ENCODE data around the gene IGF1R. TPM values are rescaled to one million over a fixed set of nuclear protein-coding genes. Genes with fewer than 3 reads are reported as not detected.

The IGF1R gene
- total RNA-seq, 1 experiment from 2014 or later, result 16.3 TPM

DNA sequence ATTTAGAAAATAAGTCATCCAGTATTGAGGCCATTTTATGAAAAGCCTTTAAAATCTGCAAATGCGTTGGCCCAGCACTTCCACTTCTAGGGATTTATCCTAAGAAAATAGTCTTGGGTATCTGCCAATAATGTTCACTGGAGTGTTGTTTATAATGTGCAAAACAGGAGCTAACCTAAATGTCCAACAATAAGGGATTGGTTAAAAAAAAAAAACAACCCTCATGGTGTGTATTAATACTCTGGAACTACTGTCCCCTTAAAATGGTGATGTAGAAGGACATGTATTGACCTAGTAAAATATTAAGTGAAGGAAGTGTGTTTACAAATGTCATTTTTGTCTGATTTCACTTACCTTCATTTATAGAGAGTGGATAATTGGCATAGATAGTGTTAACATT, 58.0 kb downstream of the IGF1R start:
- Histone ChIP-seq H3K4me3 (replicated peaks in 1 of 2; ENCODE audit: low read depth in 1 of 2, low read length in 2 of 2) (no peak overlapping the region), H3K4me1 (ENCODE audit: control insufficient read depth in 1 of 2, insufficient read depth in 2 of 2, low read length in 2 of 2) (no peaks in the 10 kb centered on the region), H3K4me2 (ENCODE audit: low read length) (no peak overlapping the region), H3K79me2 (ENCODE audit: insufficient read depth, low read length) (no peaks in the 10 kb centered on the region), H3K27ac (ENCODE audit: low read depth, low read length) (no peak overlapping the region), H3K27me3 (ENCODE audit: insufficient read depth, low read length) (no peaks in the 10 kb centered on the region), H3K36me3 (ENCODE audit: control insufficient read depth in 1 of 2, insufficient read depth in 2 of 2, low read length in 2 of 2) (no peaks in the 10 kb centered on the region), H4K20me1 (ENCODE audit: insufficient read depth) (no peaks in the 10 kb centered on the region), H2AFZ (ENCODE audit: low read depth, low read length, poor library complexity, severe bottlenecking) (no peak overlapping the region), H3K9me2 (ENCODE audit: insufficient read depth) (no peaks in the 10 kb centered on the region), H3K9me3 (ENCODE audit: control insufficient read depth in 1 of 2, insufficient read depth in 1 of 2, low read depth in 1 of 2, low read length in 2 of 2) (no peaks in the 10 kb centered on the region), H3K9ac (ENCODE audit: low read length) (no peak overlapping the region)
- intact Hi-C loops (cut with micrococcal nuclease), result no loop called here
- POLR2A ChIA-PET, result no interaction called here
- DNase-seq (ENCODE audit: low read depth, low spot score), result no peak
- RAD21 ChIA-PET (ENCODE audit: low non-redundant PET in 1 of 2, low total read pairs in 2 of 2, uncharacterized antibody in 2 of 2, unreplicated experiment in 2 of 2), result no interaction called here
- no peak for ATAC-seq
- TF ChIP-seq, protein P1, sequence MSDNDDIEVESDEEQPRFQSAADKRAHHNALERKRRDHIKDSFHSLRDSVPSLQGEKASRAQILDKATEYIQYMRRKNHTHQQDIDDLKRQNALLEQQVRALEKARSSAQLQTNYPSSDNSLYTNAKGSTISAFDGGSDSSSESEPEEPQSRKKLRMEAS (IDR thresholded peaks at IDR 0.05), result no peak
- TF ChIP-seq JUND (IDR thresholded peaks at IDR 0.05) (no peak), EZH2 (IDR thresholded peaks at IDR 0.05) (no peak), SP1 (IDR thresholded peaks at IDR 0.05; ENCODE audit: low read depth) (no peak), ZNF274 (IDR thresholded peaks at IDR 0.05; ENCODE audit: low read depth, low read length) (no peak)
- TF ChIP-seq, protein P2, sequence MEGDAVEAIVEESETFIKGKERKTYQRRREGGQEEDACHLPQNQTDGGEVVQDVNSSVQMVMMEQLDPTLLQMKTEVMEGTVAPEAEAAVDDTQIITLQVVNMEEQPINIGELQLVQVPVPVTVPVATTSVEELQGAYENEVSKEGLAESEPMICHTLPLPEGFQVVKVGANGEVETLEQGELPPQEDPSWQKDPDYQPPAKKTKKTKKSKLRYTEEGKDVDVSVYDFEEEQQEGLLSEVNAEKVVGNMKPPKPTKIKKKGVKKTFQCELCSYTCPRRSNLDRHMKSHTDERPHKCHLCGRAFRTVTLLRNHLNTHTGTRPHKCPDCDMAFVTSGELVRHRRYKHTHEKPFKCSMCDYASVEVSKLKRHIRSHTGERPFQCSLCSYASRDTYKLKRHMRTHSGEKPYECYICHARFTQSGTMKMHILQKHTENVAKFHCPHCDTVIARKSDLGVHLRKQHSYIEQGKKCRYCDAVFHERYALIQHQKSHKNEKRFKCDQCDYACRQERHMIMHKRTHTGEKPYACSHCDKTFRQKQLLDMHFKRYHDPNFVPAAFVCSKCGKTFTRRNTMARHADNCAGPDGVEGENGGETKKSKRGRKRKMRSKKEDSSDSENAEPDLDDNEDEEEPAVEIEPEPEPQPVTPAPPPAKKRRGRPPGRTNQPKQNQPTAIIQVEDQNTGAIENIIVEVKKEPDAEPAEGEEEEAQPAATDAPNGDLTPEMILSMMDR (IDR thresholded peaks at IDR 0.05 in 2 of 3, conservative IDR thresholded peaks at IDR 0.05 in 1 of 3; ENCODE audit: borderline replicate concordance in 1 of 3, insufficient read depth in 1 of 3, low read depth in 2 of 3, low read length in 2 of 3), result no peak
- no TSS peak for BruUV-seq (replicated peaks)
- CTCF ChIA-PET, result no interaction called here

DNA sequence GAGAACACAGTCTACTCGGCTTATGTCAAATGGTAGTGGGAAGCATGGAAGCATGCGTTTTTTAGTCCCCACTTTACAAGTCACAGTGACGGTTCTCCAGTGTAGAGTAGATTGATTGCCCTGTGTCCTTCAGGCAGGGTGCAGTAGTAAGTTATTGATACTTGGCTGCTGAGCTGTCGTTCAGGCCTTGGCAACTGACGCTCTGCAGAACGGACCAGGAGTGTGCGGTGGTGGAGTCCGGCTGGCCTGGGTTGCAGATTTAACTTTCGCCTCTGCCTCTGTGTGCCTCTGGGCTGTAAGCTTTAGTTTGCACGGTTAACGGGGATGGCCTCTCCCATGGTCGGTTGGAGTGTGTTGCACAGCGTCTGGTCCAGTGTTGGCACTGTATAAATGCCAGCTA, 58.6 kb downstream of the IGF1R start:
- DNase-seq (ENCODE audit: low read depth, low spot score), result no peak
- TF ChIP-seq POLR2AphosphoS5 (IDR thresholded peaks at IDR 0.05; ENCODE audit: low read depth, low read length) (no peak), RAD21 (IDR thresholded peaks at IDR 0.05; ENCODE audit: low read depth) (no peak)
- Histone ChIP-seq H3K9me3 (ENCODE audit: control insufficient read depth in 1 of 2, insufficient read depth in 1 of 2, low read depth in 1 of 2, low read length in 2 of 2) (peaks cover 0 to 4% of the 10 kb centered on the region in 2 experiments; a peak in 1 of 4 replicates), H3K4me3 (replicated peaks in 1 of 2; ENCODE audit: low read depth in 1 of 2, low read length in 2 of 2) (no peak overlapping the region), H3K79me2 (ENCODE audit: insufficient read depth, low read length) (no peaks in the 10 kb centered on the region), H2AFZ (ENCODE audit: low read depth, low read length, poor library complexity, severe bottlenecking) (no peak overlapping the region), H3K36me3 (ENCODE audit: control insufficient read depth in 1 of 2, insufficient read depth in 2 of 2, low read length in 2 of 2) (no peaks in the 10 kb centered on the region), H3K27me3 (ENCODE audit: insufficient read depth, low read length) (no peaks in the 10 kb centered on the region), H3K9ac (ENCODE audit: low read length) (no peak overlapping the region), H3K9me2 (ENCODE audit: insufficient read depth) (no peaks in the 10 kb centered on the region), H3K27ac (ENCODE audit: low read depth, low read length) (no peak overlapping the region), H3K4me2 (ENCODE audit: low read length) (no peak overlapping the region), H3K4me1 (ENCODE audit: control insufficient read depth in 1 of 2, insufficient read depth in 2 of 2, low read length in 2 of 2) (no peaks in the 10 kb centered on the region), H4K20me1 (ENCODE audit: insufficient read depth) (no peaks in the 10 kb centered on the region)
- POLR2A ChIA-PET, result no interaction called here
- CTCF ChIA-PET, result no interaction called here
- BruUV-seq (replicated peaks), result no TSS peak
- no peak for ATAC-seq
- intact Hi-C loops (cut with micrococcal nuclease), result no loop called here
- RAD21 ChIA-PET (ENCODE audit: low non-redundant PET in 1 of 2, low total read pairs in 2 of 2, uncharacterized antibody in 2 of 2, unreplicated experiment in 2 of 2), result no interaction called here
